ENCODE data around the gene ZNF576. TPM values are rescaled to one million over a fixed set of nuclear protein-coding genes. Genes with fewer than 3 reads are reported as not detected.

ZNF576 gene
- total and polyA plus RNA-seq, 2 experiments from 2014 or later = 5.9 to 16.9 TPM

DNA sequence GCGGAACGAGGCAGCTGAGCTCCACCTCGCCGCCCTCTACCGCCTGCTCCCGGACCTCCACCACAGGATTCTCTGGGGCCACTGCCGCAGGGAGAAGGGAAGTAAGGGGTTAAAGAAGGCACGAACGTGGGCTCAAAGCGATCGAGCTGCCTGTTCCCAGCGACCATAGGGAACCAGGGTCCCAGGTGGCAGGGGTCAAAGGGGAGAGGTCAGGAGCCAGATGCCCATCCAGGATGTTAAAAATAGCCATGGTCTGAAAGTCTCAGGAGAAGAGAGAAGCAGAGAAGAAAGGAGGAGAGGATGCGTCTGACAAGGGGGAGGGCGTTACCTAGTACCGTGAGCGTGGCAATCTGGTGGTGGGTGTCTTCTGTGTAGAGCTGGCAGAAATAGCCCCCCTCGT is 30.4 kb downstream of the ZNF576 start (continued):
- TF ChIP-seq, protein P1, sequence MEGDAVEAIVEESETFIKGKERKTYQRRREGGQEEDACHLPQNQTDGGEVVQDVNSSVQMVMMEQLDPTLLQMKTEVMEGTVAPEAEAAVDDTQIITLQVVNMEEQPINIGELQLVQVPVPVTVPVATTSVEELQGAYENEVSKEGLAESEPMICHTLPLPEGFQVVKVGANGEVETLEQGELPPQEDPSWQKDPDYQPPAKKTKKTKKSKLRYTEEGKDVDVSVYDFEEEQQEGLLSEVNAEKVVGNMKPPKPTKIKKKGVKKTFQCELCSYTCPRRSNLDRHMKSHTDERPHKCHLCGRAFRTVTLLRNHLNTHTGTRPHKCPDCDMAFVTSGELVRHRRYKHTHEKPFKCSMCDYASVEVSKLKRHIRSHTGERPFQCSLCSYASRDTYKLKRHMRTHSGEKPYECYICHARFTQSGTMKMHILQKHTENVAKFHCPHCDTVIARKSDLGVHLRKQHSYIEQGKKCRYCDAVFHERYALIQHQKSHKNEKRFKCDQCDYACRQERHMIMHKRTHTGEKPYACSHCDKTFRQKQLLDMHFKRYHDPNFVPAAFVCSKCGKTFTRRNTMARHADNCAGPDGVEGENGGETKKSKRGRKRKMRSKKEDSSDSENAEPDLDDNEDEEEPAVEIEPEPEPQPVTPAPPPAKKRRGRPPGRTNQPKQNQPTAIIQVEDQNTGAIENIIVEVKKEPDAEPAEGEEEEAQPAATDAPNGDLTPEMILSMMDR (conservative IDR thresholded peaks at IDR 0.05; ENCODE audit: low read depth in 2 of 2) = no peak
- TF ChIP-seq REST (IDR thresholded peaks at IDR 0.05; ENCODE audit: unreplicated experiment) = no peak
- no peak for TF ChIP-seq EZH2phosphoT487 (IDR thresholded peaks at IDR 0.05; ENCODE audit: unreplicated experiment)
- TF ChIP-seq ZNF331 (CRISPR knock-in tag; IDR thresholded peaks at IDR 0.05; ENCODE audit: low read depth) = no peak
- TF ChIP-seq ETS1 (IDR thresholded peaks at IDR 0.05) = no peak
- no peak for TF ChIP-seq NANOG (IDR thresholded peaks at IDR 0.05; ENCODE audit: borderline replicate concordance)
- TF ChIP-seq CREB1 (CRISPR knock-in tag; IDR thresholded peaks at IDR 0.05; ENCODE audit: low read depth) = no peak
- TF ChIP-seq JUNB (IDR thresholded peaks at IDR 0.05; ENCODE audit: unreplicated experiment) = no peak

- H3K4me3 Mint-ChIP-seq = no peak overlapping the region
- Histone ChIP-seq H3K27ac (ENCODE audit: low read depth) (no peak overlapping the region), H4K20me1 (replicated peaks; ENCODE audit: insufficient read depth) (peaks cover 12% of the 10 kb centered on the region), H3K4me2 (no peak overlapping the region), H2AFZ (no peak overlapping the region), H3F3A (replicated peaks; ENCODE audit: low read depth) (peaks cover 9% of the 10 kb centered on the region), H3K4me1 (ENCODE audit: insufficient read depth) (peaks cover 8% of the 10 kb centered on the region; the same call in 1 of the 2 replicates), H3K36me3 (ENCODE audit: insufficient read depth) (no peaks in the 10 kb centered on the region), H3K9me2 (ENCODE audit: insufficient read depth) (no peaks in the 10 kb centered on the region), H3K27me3 (ENCODE audit: insufficient read depth) (no peaks in the 10 kb centered on the region), H3K79me2 (replicated peaks; ENCODE audit: insufficient read depth) (no peaks in the 10 kb centered on the region), H3K4me3 (no peak overlapping the region)
- H3K27ac Mint-ChIP-seq = no peak overlapping the region
- H3K36me3 Mint-ChIP-seq (ENCODE audit: low read depth) = peaks cover 14% of the 10 kb centered on the region; the same call in 2 of the 3 replicates
- peaks cover 21% of the 10 kb centered on the region for H3K27me3 Mint-ChIP-seq (ENCODE audit: insufficient read depth, low read depth, poor library complexity)
- peaks cover 12% of the 10 kb centered on the region for H3K4me1 Mint-ChIP-seq
- ATAC-seq = no peak
- no peak for DNase-seq (ENCODE audit: low spot score)
- peaks cover 2% of the 10 kb centered on the region; the same call in 2 of the 3 replicates for H3K9me3 Mint-ChIP-seq
- TF ChIP-seq, protein P1 (conservative IDR thresholded peaks at IDR 0.05; ENCODE audit: low read depth in 2 of 2) = no peak
- TF ChIP-seq EZH2phosphoT487 (IDR thresholded peaks at IDR 0.05; ENCODE audit: unreplicated experiment) = no peak
These were observed 32.4 kb downstream of the ZNF576 start for GRCh38 chr19:43628646-43629326.

Measured in GM23338 (cell line).